Left ventricle myocardium superior (tissue), 1 donor: ENCODE measurements around the gene GRAMD1C. TPM values are rescaled to one million over a fixed set of nuclear protein-coding genes. Genes with fewer than 3 reads are reported as not detected.

Experiments used
- ATAC-seq: fragments of 200-7000 bp; cut with Tn5 transposase; one replicate; pipeline ENCODE4 v1.9.1; 2020; ENCODE audit warnings: mild to moderate bottlenecking, moderate library complexity
- DNase-seq: peaks from one replicate; pipeline ENCODE4 v3.0.0-alpha.2; 2020
- intact Hi-C: fragments of 100-400 bp; cut with micrococcal nuclease; formaldehyde crosslinking; loops from one replicate; pipeline ENCODE4 v1.11.0; 2022
- long read RNA-seq: library from polyadenylated mRNA; unstranded; transcript quantifications from one replicate; pipeline ENCODE4 v2.0.0, GENCODE V29; 2021
- total RNA-seq: library from RNA; stranded (reverse); fragmentation: NEBNext Ultra II Directional; extraction: Animal tissue kit (Norgen Biotek cat#: 25700); gene quantifications from one replicate; pipeline ENCODE4 v1.2.1, GENCODE V29; 2021
- donor health status: DM: no; HTN: yes; CAD: no; lungs with severe emphysema.

GRAMD1C gene
- total RNA-seq, result 3.4 TPM
- long read RNA-seq, full-length matches to known transcripts, result 3 of 6 reads
- long read RNA-seq, partial matches to known transcripts, result 0 of 6 reads
- long read RNA-seq, other reads (novel, unspliced or antisense), result 3 of 6 reads

GRCh38 chr3:113838631-113839209 is at the start of gene GRAMD1C:
TSS of gene GRAMD1C (plus strand) at chr3:113838788. CDS start at chr3:113838910, 122 bp downstream.
- peak; percentile 100 for ATAC-seq
- intact Hi-C loops, result no loop called here
- DNase-seq, result peak; percentile 91

GRCh38 chr3:113791381-113791780 is 47.2 kb upstream of the GRAMD1C start:
- DNase-seq (no peak), ATAC-seq (no peak)
- intact Hi-C loops, result no loop called here

- ATAC-seq (no peak), DNase-seq (no peak)
- intact Hi-C loops, result no loop called here
Measured at GRCh38 chr3:113794526-113794925, 44.1 kb upstream of the GRAMD1C start.

GRCh38 chr3:113795693-113796092 is 42.9 kb upstream of the GRAMD1C start:
- DNase-seq, result no peak
- intact Hi-C loops, result no loop called here
- ATAC-seq, result no peak

- intact Hi-C loops, result no loop called here
Measured at GRCh38 chr3:113802795-113803455, 35.7 kb upstream of the GRAMD1C start.

GRCh38 chr3:113804661-113805060 is 33.9 kb upstream of the GRAMD1C start:
- no peak for ATAC-seq
- intact Hi-C loops, result no loop called here

More at GRCh38 chr3:113802795-113803455, 35.7 kb upstream of the GRAMD1C start:
- ATAC-seq (no peak), DNase-seq (no peak)

GRCh38 chr3:113805249-113805648 is 33.3 kb upstream of the GRAMD1C start:
- intact Hi-C loops, result no loop called here
- DNase-seq (no peak), ATAC-seq (no peak)

More at GRCh38 chr3:113804661-113805060, 33.9 kb upstream of the GRAMD1C start:
- no peak for DNase-seq

GRCh38 chr3:113812854-113813253 is 25.7 kb upstream of the GRAMD1C start:
- DNase-seq (no peak), ATAC-seq (no peak)
- intact Hi-C loops, result no loop called here

- DNase-seq (no peak), ATAC-seq (no peak)
- intact Hi-C loops, result no loop called here
Measured at GRCh38 chr3:113819866-113820265, 18.7 kb upstream of the GRAMD1C start.

GRCh38 chr3:113825090-113825489 is 13.5 kb upstream of the GRAMD1C start:
- intact Hi-C loops, result no loop called here
- no peak for DNase-seq
- no peak for ATAC-seq

- ATAC-seq, result no peak
- intact Hi-C loops, result no loop called here
- DNase-seq, result no peak
Measured at GRCh38 chr3:113828600-113828999, 10.0 kb upstream of the GRAMD1C start.

- ATAC-seq, result no peak
- no peak for DNase-seq
- intact Hi-C loops, result no loop called here
Measured at GRCh38 chr3:113829576-113830354, 8.8 kb upstream of the GRAMD1C start.

- intact Hi-C loops, result no loop called here
- DNase-seq (no peak), ATAC-seq (no peak)
Measured at GRCh38 chr3:113831103-113831355, 7.6 kb upstream of the GRAMD1C start.

GRCh38 chr3:113832477-113833164 is 6.0 kb upstream of the GRAMD1C start:
- ATAC-seq (no peak), DNase-seq (no peak)
- intact Hi-C loops, result no loop called here

GRCh38 chr3:113834983-113835382 is 3.6 kb upstream of the GRAMD1C start:
- DNase-seq (no peak), ATAC-seq (no peak)
- intact Hi-C loops, result no loop called here

- intact Hi-C loops, result no loop called here
- no peak for DNase-seq
- no peak for ATAC-seq
Measured at GRCh38 chr3:113839551-113839950, 963 bp downstream of the GRAMD1C start.

GRCh38 chr3:113844622-113845222 is 6.1 kb downstream of the GRAMD1C start:
- intact Hi-C loops, result no loop called here
- ATAC-seq (no peak), DNase-seq (no peak)

GRCh38 chr3:113847247-113847646 is 8.7 kb downstream of the GRAMD1C start:
- intact Hi-C loops, result no loop called here
- DNase-seq (no peak), ATAC-seq (no peak)

- DNase-seq, result no peak
- intact Hi-C loops, result no loop called here
- ATAC-seq, result no peak
Measured at GRCh38 chr3:113847664-113848461, 9.3 kb downstream of the GRAMD1C start.
